ENCODE measurements around the gene CROCC2.

GRCh38 chr2:240906911-240907590 lies 915 bp downstream of the CROCC2 start:
- TF ChIP-seq KDM1A (IDR thresholded peaks at IDR 0.05; ENCODE audit: low read depth) (no peak), MAX (IDR thresholded peaks at IDR 0.05) (no peak), E2F6 (IDR thresholded peaks at IDR 0.05; ENCODE audit: borderline replicate concordance, low read depth) (no peak), POLR2A (IDR thresholded peaks at IDR 0.05; ENCODE audit: low read length) (no peak), JUNB (IDR thresholded peaks at IDR 0.05) (no peak), KDM5A (IDR thresholded peaks at IDR 0.05) (no peak), EP300 (IDR thresholded peaks at IDR 0.05) (no peak), MYC (IDR thresholded peaks at IDR 0.05; ENCODE audit: borderline replicate concordance, low read length) (no peak), CTCF (IDR thresholded peaks at IDR 0.05) (no peak), SMC3 (IDR thresholded peaks at IDR 0.05) (no peak), REST (IDR thresholded peaks at IDR 0.05) (no peak), MAFK (IDR thresholded peaks at IDR 0.05; ENCODE audit: partially characterized antibody) (no peak)
